Measurements from ENCODE around the gene TARP.
"Not testable (repeated sequence)": the region's sequence is repeated elsewhere in the genome, so short reads cannot be mapped to it uniquely, and the experiment has no call there.

Gene TARP

DNA sequence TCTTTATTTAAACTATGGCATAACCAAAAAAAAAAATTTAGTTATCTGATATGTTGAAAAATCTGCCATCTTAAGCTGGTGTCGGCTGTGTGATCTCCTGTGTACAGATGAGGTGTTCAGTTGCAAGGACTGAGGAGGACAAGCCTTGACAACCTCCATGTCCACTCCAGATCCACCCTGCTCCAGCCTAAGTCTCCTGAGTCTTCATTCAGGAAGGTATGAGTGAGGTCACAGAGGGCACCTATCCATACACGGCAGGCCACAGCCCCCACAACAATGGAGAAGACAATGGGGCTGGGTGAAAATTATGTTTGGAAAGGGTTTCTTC, 16.1 kb downstream of the TARP start:
- TF ChIP-seq, protein P1, sequence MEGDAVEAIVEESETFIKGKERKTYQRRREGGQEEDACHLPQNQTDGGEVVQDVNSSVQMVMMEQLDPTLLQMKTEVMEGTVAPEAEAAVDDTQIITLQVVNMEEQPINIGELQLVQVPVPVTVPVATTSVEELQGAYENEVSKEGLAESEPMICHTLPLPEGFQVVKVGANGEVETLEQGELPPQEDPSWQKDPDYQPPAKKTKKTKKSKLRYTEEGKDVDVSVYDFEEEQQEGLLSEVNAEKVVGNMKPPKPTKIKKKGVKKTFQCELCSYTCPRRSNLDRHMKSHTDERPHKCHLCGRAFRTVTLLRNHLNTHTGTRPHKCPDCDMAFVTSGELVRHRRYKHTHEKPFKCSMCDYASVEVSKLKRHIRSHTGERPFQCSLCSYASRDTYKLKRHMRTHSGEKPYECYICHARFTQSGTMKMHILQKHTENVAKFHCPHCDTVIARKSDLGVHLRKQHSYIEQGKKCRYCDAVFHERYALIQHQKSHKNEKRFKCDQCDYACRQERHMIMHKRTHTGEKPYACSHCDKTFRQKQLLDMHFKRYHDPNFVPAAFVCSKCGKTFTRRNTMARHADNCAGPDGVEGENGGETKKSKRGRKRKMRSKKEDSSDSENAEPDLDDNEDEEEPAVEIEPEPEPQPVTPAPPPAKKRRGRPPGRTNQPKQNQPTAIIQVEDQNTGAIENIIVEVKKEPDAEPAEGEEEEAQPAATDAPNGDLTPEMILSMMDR (IDR thresholded peaks at IDR 0.05; ENCODE audit: borderline replicate concordance, control extremely low read depth, extremely low read depth, insufficient read depth, missing control alignments): no peak
- in situ Hi-C loops (cut with MboI; ENCODE audit: low sequenced_read_pairs, unreplicated experiment): no loop called here
- no peak for DNase-seq (ENCODE audit: low spot score)

DNA sequence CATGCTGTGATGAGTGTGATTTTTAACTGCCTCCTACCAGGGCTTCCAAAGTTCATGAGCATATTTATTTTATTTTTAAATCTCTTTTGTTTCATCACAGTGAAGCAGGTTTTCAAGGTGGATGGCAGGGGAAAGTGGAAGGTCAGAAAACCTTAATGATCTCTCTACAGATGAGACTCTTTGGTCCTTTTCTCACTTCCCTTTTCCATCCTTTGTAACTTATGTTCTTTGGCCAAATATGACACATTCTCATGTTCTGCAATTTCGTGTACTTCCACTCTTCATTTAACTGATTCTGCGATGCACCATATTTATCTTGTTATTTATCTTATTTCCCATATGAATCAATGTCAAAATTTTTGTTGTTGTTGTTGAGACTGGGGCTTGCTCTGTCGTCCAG, 23.6 kb downstream of the TARP start:
- in situ Hi-C loops (cut with MboI; ENCODE audit: low sequenced_read_pairs, unreplicated experiment); DNase-seq (ENCODE audit: low spot score): not testable (repeated sequence)

DNA sequence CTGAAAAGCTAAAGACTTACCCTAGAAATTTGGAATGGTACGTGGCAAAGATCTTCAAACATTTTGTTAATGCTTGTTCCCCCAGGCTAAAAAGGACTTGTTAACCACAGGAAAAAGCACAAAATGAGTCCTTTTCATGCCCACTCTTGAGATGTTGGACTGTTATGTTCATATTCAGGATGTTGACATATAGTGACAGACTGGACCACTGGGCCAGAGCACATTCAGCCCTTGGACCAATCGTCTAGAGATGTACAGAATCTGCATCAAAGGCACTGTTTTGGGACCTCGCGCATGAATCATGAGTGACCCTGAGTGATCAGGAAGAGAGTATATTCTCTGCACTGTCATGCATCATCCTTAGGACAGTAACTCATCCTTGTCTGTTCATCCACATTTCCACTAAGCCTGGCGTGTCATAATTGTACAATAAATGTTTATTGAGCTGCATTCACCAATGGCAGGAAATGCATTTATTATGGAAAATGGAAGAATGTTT, 25.3 kb downstream of the TARP start:
- no peak for DNase-seq (ENCODE audit: low spot score)
- in situ Hi-C loops (cut with MboI; ENCODE audit: low sequenced_read_pairs, unreplicated experiment): no loop called here
- TF ChIP-seq, protein P1 (IDR thresholded peaks at IDR 0.05; ENCODE audit: borderline replicate concordance, control extremely low read depth, extremely low read depth, insufficient read depth, missing control alignments): no peak

DNA sequence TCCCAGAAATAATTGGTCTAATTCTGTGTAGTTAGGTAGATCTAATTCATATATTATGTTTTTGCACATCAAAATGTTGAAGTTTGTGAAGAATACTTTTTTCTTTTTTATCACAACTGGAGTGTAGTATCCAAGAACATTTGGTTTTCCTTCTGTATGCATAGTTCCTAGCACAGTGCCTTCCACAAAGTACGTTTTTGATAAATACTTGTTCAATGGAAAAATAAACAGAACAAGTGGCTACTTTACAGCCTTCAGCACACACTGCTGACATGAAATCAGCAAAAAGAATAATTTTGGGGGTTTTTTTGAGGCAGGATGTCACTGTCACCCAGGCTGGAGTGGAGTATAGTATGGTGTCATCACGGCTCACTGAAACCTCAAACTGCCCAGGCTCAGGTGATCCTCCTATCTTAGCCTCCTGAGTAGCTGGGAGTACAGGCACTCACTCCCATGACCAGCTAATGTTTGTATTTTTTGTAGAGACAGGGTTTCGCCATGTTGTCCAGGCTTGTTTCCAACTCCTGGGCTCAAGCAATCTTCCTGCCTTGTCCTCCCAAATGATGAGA, 27.9 kb downstream of the TARP start:
- in situ Hi-C loops (cut with MboI; ENCODE audit: low sequenced_read_pairs, unreplicated experiment): no loop called here
- DNase-seq (ENCODE audit: low spot score): no peak
- TF ChIP-seq, protein P1 (IDR thresholded peaks at IDR 0.05; ENCODE audit: borderline replicate concordance, control extremely low read depth, extremely low read depth, insufficient read depth, missing control alignments): no peak

DNA sequence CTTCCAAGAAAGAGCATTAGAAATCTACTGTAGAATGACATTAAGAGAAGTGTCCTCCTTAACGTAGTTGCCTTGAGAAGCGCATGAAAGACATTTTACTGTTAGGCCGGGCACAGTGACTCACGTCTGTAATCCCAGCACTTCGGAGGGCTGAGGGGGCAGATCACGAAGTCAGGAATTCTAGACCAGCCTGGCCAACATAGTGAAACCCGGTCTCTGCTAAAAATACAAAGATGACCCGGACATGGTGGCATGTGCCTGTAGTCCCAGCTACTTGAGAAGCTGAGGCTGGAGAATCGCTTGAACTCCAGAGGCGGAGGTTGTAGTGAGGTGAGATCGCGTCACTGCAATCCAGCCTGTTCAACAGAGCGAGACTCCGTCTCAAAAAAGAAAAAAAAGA, 28.9 kb downstream of the TARP start:
- DNase-seq (ENCODE audit: low spot score): no peak

DNA sequence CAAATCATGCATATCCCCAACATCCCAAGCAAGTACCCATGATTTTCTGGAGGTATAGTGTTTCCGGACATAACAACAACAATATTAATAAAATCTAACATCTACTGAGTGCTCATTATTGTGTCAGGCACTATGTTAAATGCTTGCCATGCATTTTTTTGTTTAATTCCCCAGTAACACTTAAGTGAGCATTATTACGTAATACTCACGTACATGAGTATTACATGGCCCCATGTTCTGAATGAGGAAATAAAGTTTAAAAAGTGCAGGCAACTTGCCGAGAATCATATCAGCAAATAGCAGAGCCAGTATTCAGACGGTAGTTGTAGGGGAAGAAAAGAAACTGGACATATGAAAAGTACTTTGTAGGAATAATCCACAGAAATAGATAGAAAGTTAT, 30.1 kb downstream of the TARP start:
- DNase-seq (ENCODE audit: low spot score); in situ Hi-C loops (cut with MboI; ENCODE audit: low sequenced_read_pairs, unreplicated experiment): not testable (repeated sequence)

More for the DNA sequence above, 28.9 kb downstream of the TARP start:
- in situ Hi-C loops (cut with MboI; ENCODE audit: low sequenced_read_pairs, unreplicated experiment): no loop called here
- TF ChIP-seq, protein P1 (IDR thresholded peaks at IDR 0.05; ENCODE audit: borderline replicate concordance, control extremely low read depth, extremely low read depth, insufficient read depth, missing control alignments): no peak

DNA sequence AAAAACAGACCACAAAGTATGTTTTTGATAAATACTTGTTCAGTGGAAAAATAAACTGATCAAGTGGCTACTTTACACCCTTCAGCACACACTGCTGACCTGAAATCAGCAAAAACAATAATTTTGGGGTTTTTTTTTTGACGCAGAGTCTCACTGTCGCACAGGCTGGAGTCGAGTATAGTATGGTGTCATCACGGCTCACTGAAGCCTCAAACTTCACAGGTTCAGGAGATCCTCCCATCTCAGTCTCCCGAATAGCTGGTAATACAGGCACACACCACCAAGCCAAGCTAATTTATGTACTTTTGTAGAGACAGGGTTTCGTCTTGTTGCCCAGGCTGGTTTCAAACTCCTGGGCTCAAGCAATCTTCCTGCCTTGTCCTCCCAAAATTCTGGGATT, 30.6 kb downstream of the TARP start:
- in situ Hi-C loops (cut with MboI; ENCODE audit: low sequenced_read_pairs, unreplicated experiment): no loop called here
- no peak for DNase-seq (ENCODE audit: low spot score)
- TF ChIP-seq, protein P1 (IDR thresholded peaks at IDR 0.05; ENCODE audit: borderline replicate concordance, control extremely low read depth, extremely low read depth, insufficient read depth, missing control alignments): no peak

DNA sequence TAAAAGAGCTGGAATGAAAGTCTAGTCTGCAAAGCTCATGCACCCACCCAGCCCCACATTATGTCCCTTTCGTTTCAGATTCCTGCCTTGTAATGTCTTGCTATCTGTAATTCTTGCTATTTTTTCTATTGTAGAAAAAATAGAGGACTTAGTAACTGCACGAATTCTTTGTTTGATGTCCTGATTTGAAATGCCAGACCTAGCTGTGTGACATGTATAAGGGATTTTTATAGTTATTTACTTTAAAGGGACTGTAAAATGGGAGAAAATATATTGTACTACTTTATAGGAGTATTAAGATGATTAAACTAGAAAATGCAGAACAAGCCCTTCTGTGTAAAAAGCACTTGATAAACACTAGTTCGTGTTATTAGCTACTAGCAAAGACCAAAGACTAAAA, 32.4 kb downstream of the TARP start:
- DNase-seq (ENCODE audit: low spot score): no peak
- TF ChIP-seq, protein P1 (IDR thresholded peaks at IDR 0.05; ENCODE audit: borderline replicate concordance, control extremely low read depth, extremely low read depth, insufficient read depth, missing control alignments): no peak
- in situ Hi-C loops (cut with MboI; ENCODE audit: low sequenced_read_pairs, unreplicated experiment): no loop called here

DNA sequence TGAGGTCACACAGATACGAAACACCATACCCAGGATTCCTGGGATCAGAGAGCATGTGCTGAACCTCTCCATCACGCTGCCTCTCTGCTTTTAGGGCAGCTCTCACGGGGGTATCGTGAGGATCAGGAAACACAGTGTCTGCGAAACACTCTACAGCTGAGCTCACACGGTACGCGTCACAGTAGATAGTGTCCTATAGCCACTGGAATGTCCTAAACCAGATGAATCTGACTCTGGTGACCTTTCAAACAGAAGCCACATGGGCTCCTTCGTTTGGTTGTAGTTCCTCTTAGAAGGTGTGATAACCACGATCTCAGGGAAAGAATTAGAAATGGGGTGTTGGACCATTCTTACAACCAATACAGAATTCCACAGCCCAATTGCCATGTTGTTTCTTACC, 34.3 kb downstream of the TARP start:
- DNase-seq (ENCODE audit: low spot score); in situ Hi-C loops (cut with MboI; ENCODE audit: low sequenced_read_pairs, unreplicated experiment): not testable (repeated sequence)

Measured in GM13976 (cell line).